GM12864 (cell line): ENCODE measurements around the gene CAMK4.
A peak's percentile ranks its signal among the peaks of the same experiment; 100 is the strongest.

ENCODE experiments used
- DNase-seq: peaks from one replicate; pipeline ENCODE4 v3.0.0-alpha.2; 2011; ENCODE audit warnings: low read depth
- H3K4me3 ChIP-seq: 2 replicates; pipeline ENCODE4 v1.5.1; 2011; ENCODE audit warnings: mild to moderate bottlenecking, low read depth, low read length, control low read depth
- TF ChIP-seq, protein P1 (sequence below): IDR thresholded peaks from 2 replicates; pipeline ENCODE4 v1.5.1; 2011; ENCODE audit warnings: low read depth, mild to moderate bottlenecking, moderate library complexity, low read length, control low read depth, inconsistent platforms; ENCODE audit errors: missing control alignments

The CAMK4 gene

DNA sequence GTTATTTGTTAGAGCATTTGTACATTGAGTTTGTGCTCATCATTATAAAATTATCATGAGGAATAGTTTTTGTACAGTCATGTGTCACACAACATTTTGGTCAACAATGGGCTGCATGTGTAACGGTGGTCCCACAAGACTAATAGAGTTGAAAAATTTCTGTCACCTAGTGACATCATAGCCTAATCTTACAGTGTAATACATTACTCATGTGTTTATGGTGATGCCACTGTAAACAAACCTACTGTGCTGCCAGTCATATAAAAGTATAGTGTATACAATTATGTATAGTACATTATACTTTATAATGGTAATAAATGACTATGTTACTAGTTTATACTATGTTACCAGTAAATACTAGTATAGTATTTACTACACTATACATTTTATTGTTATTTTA, 3.0 kb upstream of the CAMK4 start:
- TF ChIP-seq, protein P1, sequence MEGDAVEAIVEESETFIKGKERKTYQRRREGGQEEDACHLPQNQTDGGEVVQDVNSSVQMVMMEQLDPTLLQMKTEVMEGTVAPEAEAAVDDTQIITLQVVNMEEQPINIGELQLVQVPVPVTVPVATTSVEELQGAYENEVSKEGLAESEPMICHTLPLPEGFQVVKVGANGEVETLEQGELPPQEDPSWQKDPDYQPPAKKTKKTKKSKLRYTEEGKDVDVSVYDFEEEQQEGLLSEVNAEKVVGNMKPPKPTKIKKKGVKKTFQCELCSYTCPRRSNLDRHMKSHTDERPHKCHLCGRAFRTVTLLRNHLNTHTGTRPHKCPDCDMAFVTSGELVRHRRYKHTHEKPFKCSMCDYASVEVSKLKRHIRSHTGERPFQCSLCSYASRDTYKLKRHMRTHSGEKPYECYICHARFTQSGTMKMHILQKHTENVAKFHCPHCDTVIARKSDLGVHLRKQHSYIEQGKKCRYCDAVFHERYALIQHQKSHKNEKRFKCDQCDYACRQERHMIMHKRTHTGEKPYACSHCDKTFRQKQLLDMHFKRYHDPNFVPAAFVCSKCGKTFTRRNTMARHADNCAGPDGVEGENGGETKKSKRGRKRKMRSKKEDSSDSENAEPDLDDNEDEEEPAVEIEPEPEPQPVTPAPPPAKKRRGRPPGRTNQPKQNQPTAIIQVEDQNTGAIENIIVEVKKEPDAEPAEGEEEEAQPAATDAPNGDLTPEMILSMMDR = no peak
- DNase-seq = no peak
- no peak overlapping the region for H3K4me3 ChIP-seq

DNA sequence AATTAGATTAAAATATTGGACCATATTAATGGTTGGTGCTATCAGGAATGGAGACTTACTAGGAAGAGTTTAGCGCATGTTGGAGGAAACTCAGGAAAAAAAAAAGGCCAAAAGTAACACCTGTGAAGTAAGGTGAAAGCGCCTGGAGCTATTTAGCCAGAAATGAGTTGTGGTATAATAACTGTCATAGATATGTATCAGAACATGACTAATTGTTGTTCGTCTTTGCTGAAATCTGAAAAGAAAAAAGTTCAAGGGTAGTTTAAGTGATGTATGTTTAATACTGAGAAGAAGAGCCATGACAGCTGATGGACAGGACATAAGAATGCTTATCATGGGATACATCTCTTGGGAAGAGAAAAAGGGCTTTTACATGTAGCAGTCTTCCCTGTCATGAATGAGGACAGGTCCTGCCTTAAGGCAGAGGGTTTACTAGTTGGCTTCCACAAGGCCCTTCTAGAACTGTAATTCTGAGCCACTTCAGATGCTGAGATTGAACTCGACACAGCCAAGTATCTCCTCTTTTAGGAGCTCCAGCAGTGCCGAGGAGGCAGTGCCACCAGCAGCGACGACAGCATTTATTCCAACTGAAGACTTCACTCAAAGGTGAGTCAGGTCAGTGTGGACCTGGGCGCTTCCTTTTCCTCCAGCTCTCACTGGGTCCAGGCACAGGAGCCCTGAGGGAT, 940 bp upstream of the CAMK4 start:
- DNase-seq = no peak
- H3K4me3 ChIP-seq = peak overlapping the region; percentile 67
- TF ChIP-seq, protein P1 = no peak

DNA sequence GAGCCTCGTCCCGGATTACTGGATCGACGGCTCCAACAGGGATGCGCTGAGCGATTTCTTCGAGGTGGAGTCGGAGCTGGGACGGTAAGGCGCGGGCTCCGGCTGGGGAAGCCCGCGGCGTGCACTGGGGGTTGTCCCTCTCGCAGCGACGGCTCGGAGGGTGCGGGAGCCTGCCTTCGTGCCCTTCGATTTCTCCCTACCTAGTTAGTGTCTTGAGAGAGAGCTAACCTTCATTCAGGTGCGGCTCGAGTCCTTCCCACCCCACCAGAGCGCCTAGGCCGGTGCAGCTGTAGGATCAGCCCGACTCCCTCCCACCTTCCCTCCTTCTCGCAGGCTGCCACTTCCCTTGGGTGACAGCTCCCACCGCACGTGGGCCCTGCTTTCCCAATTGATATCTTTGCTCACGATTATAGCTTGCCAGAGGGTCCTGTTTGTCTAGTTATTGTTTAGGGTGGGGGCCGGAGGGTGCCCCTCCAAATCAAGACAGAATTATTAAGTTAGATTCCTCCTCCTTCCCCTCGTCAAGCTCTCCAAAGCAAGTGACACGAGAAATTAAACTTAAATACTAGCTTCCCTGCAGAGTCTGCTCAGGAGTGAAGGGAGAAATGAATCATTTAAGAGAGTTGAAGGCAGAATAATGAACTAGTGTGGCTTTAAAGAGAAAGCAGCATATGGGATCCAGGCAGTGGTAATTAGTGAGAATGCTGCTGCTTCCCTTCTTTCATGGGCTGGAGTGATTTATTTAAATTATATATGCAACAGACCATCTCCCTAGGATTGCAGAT, 569 bp downstream of the CAMK4 start:
- peak overlapping the region; percentile 67 for H3K4me3 ChIP-seq
- DNase-seq = no peak
- TF ChIP-seq, protein P1 = no peak

DNA sequence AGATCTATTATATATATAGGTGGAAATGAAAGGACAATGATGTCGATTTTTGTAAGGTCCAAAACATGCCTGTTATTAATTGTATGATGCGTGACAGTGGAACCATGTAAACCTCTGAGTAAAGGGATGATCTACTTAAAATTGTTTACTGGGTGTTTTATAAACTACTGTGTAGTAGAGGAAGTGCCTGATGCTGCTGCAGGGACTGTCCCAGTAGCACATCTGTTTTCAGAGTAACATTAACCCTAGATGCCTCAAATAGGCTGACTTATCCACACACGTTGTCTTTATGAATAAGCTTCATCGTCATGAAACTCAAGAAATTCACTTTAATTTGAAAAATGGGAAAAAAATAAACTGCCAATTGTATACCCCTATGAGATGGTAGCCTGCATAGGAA, 1.7 kb downstream of the CAMK4 start:
- TF ChIP-seq, protein P1 = no peak
- peak overlapping the region; percentile 67 for H3K4me3 ChIP-seq
- no peak for DNase-seq

DNA sequence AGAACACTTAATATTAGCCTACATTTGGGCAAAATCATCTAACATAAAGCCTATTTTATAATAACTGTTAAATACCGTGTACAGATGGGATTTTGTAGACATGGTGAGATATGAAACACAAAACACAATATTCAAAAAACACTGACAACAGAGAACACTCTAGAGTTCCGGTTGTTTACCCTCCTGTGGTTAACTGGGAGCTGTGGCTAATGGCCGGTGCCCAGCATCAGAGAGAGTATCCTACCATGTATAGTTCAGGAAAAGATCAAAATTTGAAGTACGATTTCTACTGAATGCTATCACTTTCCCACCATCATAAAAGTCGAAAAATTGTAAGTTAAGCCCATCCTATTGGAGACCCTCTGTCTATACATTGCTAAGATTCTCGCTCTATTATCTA, 2.4 kb downstream of the CAMK4 start:
- DNase-seq = no peak
- TF ChIP-seq, protein P1 = no peak
- peak overlapping the region; percentile 67; the same call in 1 of the 2 replicates for H3K4me3 ChIP-seq

DNA sequence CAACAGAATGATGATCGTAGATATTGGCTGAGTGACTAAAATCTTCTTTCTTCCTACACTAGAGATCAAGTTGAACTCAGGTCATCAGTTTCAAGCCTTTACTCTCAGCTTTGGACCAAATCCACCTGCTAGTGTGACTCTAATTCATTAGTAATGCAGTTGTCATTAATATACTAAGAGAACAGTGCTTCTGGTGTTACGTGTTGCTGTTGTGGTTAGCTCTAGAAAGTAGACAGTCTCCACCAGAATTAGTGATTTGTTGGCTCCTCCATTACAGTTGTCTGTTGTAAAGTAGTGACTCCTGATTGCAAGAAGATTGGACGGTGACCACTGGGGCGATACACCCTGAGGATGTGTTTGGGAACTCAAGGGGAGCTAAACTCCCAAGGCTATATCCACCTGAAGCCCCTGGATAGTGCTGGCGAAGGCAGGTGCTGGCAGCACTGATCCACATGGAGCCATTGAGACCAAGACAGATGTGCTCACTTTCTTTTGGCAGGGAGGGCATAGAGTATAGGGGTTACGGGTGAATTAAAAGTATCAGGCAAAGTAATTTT, 3.1 kb downstream of the CAMK4 start:
- H3K4me3 ChIP-seq = no peak overlapping the region; the same call in 1 of the 2 replicates
- TF ChIP-seq, protein P1 = no peak
- DNase-seq = no peak
